Measurements from ENCODE around the gene PPP1R9B. TPM values are rescaled to one million over a fixed set of nuclear protein-coding genes. Genes with fewer than 3 reads are reported as not detected.

Gene PPP1R9B
- total and polyA plus RNA-seq, 5 donors from 2014 or later, result 0.41 to 85.4 (median 0.45) TPM

DNA sequence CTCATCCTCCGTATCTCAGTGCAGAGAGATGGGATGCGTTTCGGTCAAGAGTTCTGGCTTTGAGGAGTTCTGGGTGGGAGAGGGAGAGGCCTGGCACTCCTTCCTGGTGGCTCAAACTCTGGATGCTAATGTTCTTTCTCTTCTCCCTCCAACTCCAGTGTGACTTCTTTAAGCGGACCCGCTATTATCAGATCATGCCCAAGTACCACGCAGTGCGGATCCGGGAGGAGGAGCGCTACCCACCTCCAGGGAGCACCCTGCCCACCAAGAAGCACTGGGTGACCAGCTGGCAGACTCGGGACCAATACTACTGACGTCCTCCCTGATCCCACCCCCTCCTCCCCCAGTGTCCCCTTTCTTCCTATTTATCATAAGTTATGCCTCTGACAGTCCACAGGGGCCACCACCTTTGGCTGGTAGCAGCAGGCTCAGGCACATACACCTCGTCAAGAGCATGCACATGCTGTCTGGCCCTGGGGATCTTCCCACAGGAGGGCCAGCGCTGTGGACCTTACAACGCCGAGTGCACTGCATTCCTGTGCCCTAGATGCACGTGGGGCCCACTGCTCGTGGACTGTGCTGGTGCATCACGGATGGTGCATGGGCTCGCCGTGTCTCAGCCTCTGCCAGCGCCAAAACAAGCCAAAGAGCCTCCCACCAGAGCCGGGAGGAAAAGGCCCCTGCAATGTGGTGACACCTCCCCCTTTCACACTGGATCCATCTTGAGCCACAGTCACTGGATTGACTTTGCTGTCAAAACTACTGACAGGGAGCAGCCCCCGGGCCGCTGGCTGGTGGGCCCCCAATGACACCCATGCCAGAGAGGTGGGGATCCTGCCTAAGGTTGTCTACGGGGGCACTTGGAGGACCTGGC, 61.3 kb downstream of the PPP1R9B start:
- peaks cover 0 to 8% (median 2%) of the 10 kb centered on the region in 4 donors for H3K4me1 Mint-ChIP-seq
- no peak for ATAC-seq (ENCODE audit: low read depth in 2 of 2)
- no peaks in the 10 kb centered on the region for H3K27me3 Mint-ChIP-seq
- no peaks in the 10 kb centered on the region for H3K36me3 Mint-ChIP-seq
- Histone ChIP-seq H3K9me3 (ENCODE audit: control insufficient read depth in 2 of 2, low read length in 2 of 2) (no peaks in the 10 kb centered on the region), H3K36me3 (ENCODE audit: control insufficient read depth, insufficient read depth, low read length) (no peaks in the 10 kb centered on the region), H3K27me3 (ENCODE audit: control insufficient read depth, insufficient read depth, low read length) (no peaks in the 10 kb centered on the region), H3K4me1 (ENCODE audit: control insufficient read depth, insufficient read depth, low read length, poor library complexity, severe bottlenecking) (no peaks in the 10 kb centered on the region), H3K4me3 (ENCODE audit: low read depth, low read length) (no peak overlapping the region), H3K27ac (ENCODE audit: insufficient read depth, low read length, poor library complexity, severe bottlenecking) (no peak overlapping the region)
- no peaks in the 10 kb centered on the region for H3K9me3 Mint-ChIP-seq
- no peak overlapping the region for H3K4me3 Mint-ChIP-seq
- H3K27ac Mint-ChIP-seq, result peak overlapping the region in 1 of 3 donors; percentile 43
- no peak for DNase-seq

DNA sequence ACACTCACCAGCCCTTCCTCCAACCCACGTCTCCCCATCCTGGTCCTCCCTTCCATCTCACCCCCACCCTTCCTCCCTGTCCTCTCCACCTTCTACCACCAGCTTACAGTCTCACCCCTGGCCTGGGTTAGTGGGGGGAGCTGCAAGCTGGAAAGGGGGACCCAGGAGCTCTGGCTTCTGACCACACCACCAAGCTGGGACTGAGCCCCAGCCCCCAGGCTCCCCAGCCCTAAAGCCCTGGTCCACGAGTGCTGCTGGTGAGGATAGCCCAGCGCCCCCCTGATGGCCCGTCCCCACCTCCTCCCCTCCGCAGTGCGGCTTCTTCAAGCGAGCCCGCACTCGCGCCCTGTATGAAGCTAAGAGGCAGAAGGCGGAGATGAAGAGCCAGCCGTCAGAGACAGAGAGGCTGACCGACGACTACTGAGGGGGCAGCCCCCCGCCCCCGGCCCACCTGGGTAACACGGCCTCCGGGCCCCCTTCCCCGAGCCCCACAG, 62.5 kb downstream of the PPP1R9B start:
- Mint-ChIP-seq H3K4me1 (peaks cover 0 to 2% (median 0%) of the 10 kb centered on the region in 4 donors), H3K9me3 (no peaks in the 10 kb centered on the region), H3K27me3 (no peaks in the 10 kb centered on the region), H3K4me3 (no peak overlapping the region), H3K27ac (no peak overlapping the region), H3K36me3 (peaks cover 2% of the 10 kb centered on the region)
- no peak overlapping the region for H3K4me3 ChIP-seq (ENCODE audit: low read depth, low read length)
- H3K9me3 ChIP-seq (ENCODE audit: control insufficient read depth in 2 of 2, low read length in 2 of 2), result no peaks in the 10 kb centered on the region
- DNase-seq, result no peak
- no peaks in the 10 kb centered on the region for H3K27me3 ChIP-seq (ENCODE audit: control insufficient read depth, insufficient read depth, low read length)
- H3K4me1 ChIP-seq (ENCODE audit: control insufficient read depth, insufficient read depth, low read length, poor library complexity, severe bottlenecking), result no peaks in the 10 kb centered on the region
- H3K27ac ChIP-seq (ENCODE audit: insufficient read depth, low read length, poor library complexity, severe bottlenecking), result no peak overlapping the region
- H3K36me3 ChIP-seq (ENCODE audit: control insufficient read depth, insufficient read depth, low read length), result no peaks in the 10 kb centered on the region
- no peak for ATAC-seq (ENCODE audit: low read depth in 2 of 2)

DNA sequence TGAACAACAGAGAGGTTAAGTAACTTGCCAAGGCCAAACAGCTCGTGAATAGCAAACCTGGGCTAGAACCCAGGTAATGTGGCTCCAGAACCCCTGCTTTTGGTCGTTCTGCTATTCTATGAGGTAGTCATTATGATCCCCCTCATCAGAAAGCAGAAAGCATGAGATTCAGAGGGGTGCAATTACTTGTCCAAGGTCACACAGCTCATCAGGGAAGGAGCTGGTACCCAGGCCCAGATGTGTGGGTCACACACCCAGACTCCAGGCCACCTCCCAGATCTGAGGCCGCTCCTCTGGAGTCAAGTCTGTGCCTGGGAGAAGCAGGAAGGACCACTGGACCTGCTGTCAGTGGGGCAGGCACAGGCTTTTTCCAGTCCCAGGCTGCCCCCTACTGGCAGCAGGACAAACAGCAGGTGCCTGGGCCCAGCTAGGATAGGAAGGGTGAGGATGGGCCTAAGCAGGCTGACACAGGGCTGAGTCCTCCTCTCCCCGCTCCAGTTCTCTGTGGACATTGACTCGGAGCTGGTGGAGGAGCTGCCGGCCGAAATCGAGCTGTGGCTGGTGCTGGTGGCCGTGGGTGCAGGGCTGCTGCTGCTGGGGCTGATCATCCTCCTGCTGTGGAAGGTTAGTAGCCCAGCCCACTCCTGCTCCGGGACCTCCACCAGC, 63.1 kb downstream of the PPP1R9B start:
- Histone ChIP-seq H3K27ac (ENCODE audit: insufficient read depth, low read length, poor library complexity, severe bottlenecking) (no peak overlapping the region), H3K36me3 (ENCODE audit: control insufficient read depth, insufficient read depth, low read length) (no peaks in the 10 kb centered on the region), H3K4me1 (ENCODE audit: control insufficient read depth, insufficient read depth, low read length, poor library complexity, severe bottlenecking) (no peaks in the 10 kb centered on the region), H3K27me3 (ENCODE audit: control insufficient read depth, insufficient read depth, low read length) (no peaks in the 10 kb centered on the region), H3K9me3 (ENCODE audit: control insufficient read depth in 2 of 2, low read length in 2 of 2) (no peaks in the 10 kb centered on the region), H3K4me3 (ENCODE audit: low read depth, low read length) (no peak overlapping the region)
- no peaks in the 10 kb centered on the region for H3K27me3 Mint-ChIP-seq
- ATAC-seq (ENCODE audit: low read depth in 2 of 2), result peak; percentile 80 to 84
- H3K4me3 Mint-ChIP-seq, result no peak overlapping the region
- H3K4me1 Mint-ChIP-seq, result peaks cover 0 to 2% (median 0%) of the 10 kb centered on the region in 4 donors
- peaks cover 8% of the 10 kb centered on the region for H3K36me3 Mint-ChIP-seq
- no peaks in the 10 kb centered on the region for H3K9me3 Mint-ChIP-seq
- no peak overlapping the region for H3K27ac Mint-ChIP-seq
- peak; percentile 56 to 76 (median 74) for DNase-seq

Other genes with a start within 250 kb of the PPP1R9B start
- gene DLX4, start 181.5 kb downstream of the PPP1R9B start, total RNA-seq, result not detected
- gene DLX4, start 181.5 kb downstream of the PPP1R9B start, polyA plus RNA-seq, result not detected
- not detected for gene DLX3, start 155.5 kb downstream of the PPP1R9B start, total RNA-seq
- gene DLX3, start 155.5 kb downstream of the PPP1R9B start, polyA plus RNA-seq, result under 1 TPM in 2 of 4 donors, not detected in 2; 0.06 to 0.09 TPM
- 14.4 TPM for gene ITGA3, start 94.6 kb downstream of the PPP1R9B start, total RNA-seq
- gene ITGA3, start 94.6 kb downstream of the PPP1R9B start, polyA plus RNA-seq, result 1 to 10 TPM; 1.7 to 3.9 (median 2.7) TPM
- 25.2 TPM for gene PDK2, start 55.3 kb downstream of the PPP1R9B start, total RNA-seq
- gene PDK2, start 55.3 kb downstream of the PPP1R9B start, polyA plus RNA-seq, result 10 to 100 TPM; 42.1 to 65.2 (median 54.0) TPM
- 0.96 TPM for gene SAMD14, start 20.5 kb downstream of the PPP1R9B start, total RNA-seq
- under 1 TPM in 1 of 4 donors, not detected in 3; 0.09 TPM for gene SAMD14, start 20.5 kb downstream of the PPP1R9B start, polyA plus RNA-seq
- gene SGCA, start 15.3 kb upstream of the PPP1R9B start, total RNA-seq, result not detected
- not detected for gene SGCA, start 15.3 kb upstream of the PPP1R9B start, polyA plus RNA-seq
- 26.2 TPM for gene COL1A1, start 51.0 kb upstream of the PPP1R9B start, total RNA-seq
- not detected for gene COL1A1, start 51.0 kb upstream of the PPP1R9B start, polyA plus RNA-seq
- gene TMEM92, start 123.8 kb upstream of the PPP1R9B start, total RNA-seq, result not detected
- gene TMEM92, start 123.8 kb upstream of the PPP1R9B start, polyA plus RNA-seq, result not detected
- gene XYLT2, start 195.4 kb upstream of the PPP1R9B start, total RNA-seq, result 15.5 TPM
- 10 to 100 TPM in 2 of 4 donors, 1 to 10 TPM in 2; 6.2 to 15.9 (median 11.3) TPM for gene XYLT2, start 195.4 kb upstream of the PPP1R9B start, polyA plus RNA-seq
- 33.5 TPM for gene MRPL27, start 222.5 kb upstream of the PPP1R9B start, total RNA-seq
- gene MRPL27, start 222.5 kb upstream of the PPP1R9B start, polyA plus RNA-seq, result 10 to 100 TPM; 61.6 to 86.7 (median 80.2) TPM
- gene EME1, start 222.6 kb upstream of the PPP1R9B start, total RNA-seq, result 0.81 TPM
- gene EME1, start 222.6 kb upstream of the PPP1R9B start, polyA plus RNA-seq, result 1 to 10 TPM in 1 of 4 donors, under 1 TPM in 2, not detected in 1; 0.49 to 1.5 (median 0.59) TPM
- 49.9 TPM for gene LRRC59, start 246.8 kb upstream of the PPP1R9B start, total RNA-seq
- gene LRRC59, start 246.8 kb upstream of the PPP1R9B start, polyA plus RNA-seq, result 10 to 100 TPM; 17.2 to 24.0 (median 20.5) TPM